Neural progenitor cell (in vitro differentiated cells): ENCODE measurements around the gene CYGB. TPM values are rescaled to one million over a fixed set of nuclear protein-coding genes. Genes with fewer than 3 reads are reported as not detected.
A peak's percentile ranks its signal among the peaks of the same experiment; 100 is the strongest.
"Not testable (repeated sequence)": the region's sequence is repeated elsewhere in the genome, so short reads cannot be mapped to it uniquely, and the experiment has no call there.

ENCODE experiments used
- DNase-seq: peaks from one replicate; pipeline ENCODE4 v3.0.0-alpha.2; 2016; ENCODE audit warnings: low spot score
- H2AFZ ChIP-seq: fragments of 200-600 bp; sonication (generic); replicated peaks from 2 replicates; pipeline ENCODE4 v1.6.1; 2016; ENCODE audit warnings: antibody characterized with exemption
- H3F3A ChIP-seq: fragments of 200-600 bp; sonication (generic); 2 replicates; pipeline ENCODE4 v1.6.1; 2016; ENCODE audit warnings: antibody characterized with exemption, low read depth
- H3K27ac ChIP-seq: fragments of 200-600 bp; sonication (generic); 2 replicates; pipeline ENCODE4 v1.5.1; 2016; ENCODE audit warnings: mild to moderate bottlenecking
- H3K27me3 ChIP-seq: fragments of 200-600 bp; sonication (generic); 2 replicates; pipeline ENCODE4 v1.6.1; 2016; ENCODE audit warnings: mild to moderate bottlenecking, moderate library complexity
- H3K36me3 ChIP-seq: fragments of 200-600 bp; sonication (generic); 2 replicates; pipeline ENCODE4 v1.5.1; 2016
- H3K4me1 ChIP-seq: fragments of 200-600 bp; sonication (generic); 2 replicates; pipeline ENCODE4 v1.6.1; 2016; ENCODE audit warnings: mixed run types
- H3K4me2 ChIP-seq: fragments of 200-600 bp; sonication (generic); 2 replicates; pipeline ENCODE4 v1.6.1; 2016
- H3K4me3 ChIP-seq: fragments of 200-600 bp; sonication (generic); 2 replicates; pipeline ENCODE4 v1.5.1; 2016
- H3K79me2 ChIP-seq: fragments of 200-600 bp; sonication (generic); 2 replicates; pipeline ENCODE4 v1.6.1; 2016; ENCODE audit warnings: low read depth
- H3K9ac ChIP-seq: fragments of 200-600 bp; sonication (generic); 2 replicates; pipeline ENCODE4 v1.6.1; 2016
- H3K9me3 ChIP-seq: fragments of 200-600 bp; sonication (generic); 2 replicates; pipeline ENCODE4 v1.5.1; 2016; ENCODE audit warnings: low read depth
- H4K20me1 ChIP-seq: fragments of 200-600 bp; sonication (generic); 2 replicates; pipeline ENCODE4 v1.6.1; 2016; ENCODE audit warnings: low read depth
- H3K27ac Mint-ChIP-seq: 3 replicates; pipeline ENCODE4 v1.8.0; 2021; ENCODE audit warnings: mixed read lengths
- H3K27me3 Mint-ChIP-seq: 2 replicates; pipeline ENCODE4 v1.8.0; 2022; ENCODE audit warnings: low read depth, mild to moderate bottlenecking, inconsistent platforms, moderate library complexity, mixed read lengths; ENCODE audit not compliant: insufficient read depth
- H3K36me3 Mint-ChIP-seq: 3 replicates; pipeline ENCODE4 v1.8.0; 2021; ENCODE audit warnings: mixed read lengths
- H3K4me1 Mint-ChIP-seq: 3 replicates; pipeline ENCODE4 v1.8.0; 2021; ENCODE audit warnings: mixed read lengths
- H3K4me3 Mint-ChIP-seq: 3 replicates; pipeline ENCODE4 v1.8.0; 2021; ENCODE audit warnings: mild to moderate bottlenecking, moderate library complexity, mixed read lengths
- H3K9me3 Mint-ChIP-seq: 3 replicates; pipeline ENCODE4 v1.8.0; 2020; ENCODE audit warnings: mixed read lengths
- EZH2 ChIP-seq: fragments of 200-600 bp; sonication (generic); IDR thresholded peaks from 2 replicates; pipeline ENCODE4 v1.6.1; 2017; ENCODE audit warnings: antibody characterized with exemption, mild to moderate bottlenecking, moderate library complexity
- EZH2phosphoT487 ChIP-seq: fragments of 200-600 bp; sonication (generic); IDR thresholded peaks from 2 replicates; pipeline ENCODE4 v1.6.1; 2017; ENCODE audit warnings: antibody characterized with exemption
- total RNA-seq: library from RNA; depleted of rRNA; stranded (reverse); fragments of >200 nt; gene quantifications from 2 replicates; pipeline ENCODE4 v1.2.3, GENCODE V29; 2015; ENCODE audit warnings: low replicate concordance
- TF ChIP-seq, protein P1 (sequence below): fragments of 200-600 bp; sonication (generic); IDR thresholded peaks from 2 replicates; pipeline ENCODE4 v1.5.1; 2017; ENCODE audit warnings: antibody characterized with exemption, mild to moderate bottlenecking

CYGB gene
- total RNA-seq, 1 donor from 2014 or later = not detected

DNA sequence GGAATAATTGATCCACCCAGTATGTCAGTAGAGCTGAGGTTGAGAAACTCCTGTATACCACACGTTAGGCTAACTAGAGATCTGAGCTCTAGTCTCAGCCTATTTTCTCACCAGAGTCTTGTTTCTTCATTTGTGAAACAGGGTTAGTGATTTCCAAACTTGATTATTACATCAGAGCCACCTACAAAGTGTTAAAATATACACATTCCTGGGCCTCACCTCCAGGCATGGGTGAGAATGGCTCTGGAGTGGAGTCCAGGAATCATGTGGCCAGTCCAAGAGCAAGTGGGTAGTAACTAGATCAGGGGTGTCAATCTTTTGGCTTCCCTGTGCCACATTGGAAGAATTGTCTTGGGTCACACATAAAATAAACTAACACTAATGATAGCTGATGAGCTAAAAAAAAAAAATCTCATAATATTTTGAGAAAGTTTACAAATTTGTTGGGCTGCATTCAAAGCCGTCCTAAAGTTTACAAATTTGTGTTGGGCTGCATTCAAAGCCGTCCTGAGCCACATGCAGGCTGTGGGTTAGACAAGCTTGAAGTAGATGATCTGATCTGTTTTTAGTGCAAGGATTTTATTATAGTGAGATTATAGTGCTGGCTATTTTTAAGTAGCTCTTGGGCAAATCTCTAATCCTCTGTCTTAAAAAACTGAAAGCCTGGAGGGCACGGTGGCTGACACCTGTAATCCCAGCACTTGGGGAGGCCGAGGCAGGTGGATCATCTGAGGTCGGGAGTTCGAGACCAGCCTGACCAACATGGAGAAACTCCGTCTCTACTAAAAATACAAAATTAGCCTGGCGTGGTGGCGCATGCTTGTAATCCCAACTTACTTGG lies 22.7 kb upstream of the CYGB start:
- Histone ChIP-seq H4K20me1 (peaks cover 64% of the 10 kb centered on the region), H3K27ac (no peak overlapping the region), H2AFZ (no peak overlapping the region), H3K36me3 (peaks cover 8% of the 10 kb centered on the region), H3F3A (peaks cover 28% of the 10 kb centered on the region), H3K4me3 (no peak overlapping the region), H3K9ac (peak overlapping the region; percentile 22), H3K9me3 (no peaks in the 10 kb centered on the region), H3K4me2 (peak overlapping the region; percentile 37), H3K79me2 (peaks cover 61% of the 10 kb centered on the region), H3K27me3 (no peaks in the 10 kb centered on the region), H3K4me1 (peaks cover 17% of the 10 kb centered on the region)
- H3K27me3 Mint-ChIP-seq = peaks cover 4% of the 10 kb centered on the region
- H3K36me3 Mint-ChIP-seq = peaks cover 18% of the 10 kb centered on the region
- no peak overlapping the region for H3K27ac Mint-ChIP-seq
- TF ChIP-seq, protein P1, sequence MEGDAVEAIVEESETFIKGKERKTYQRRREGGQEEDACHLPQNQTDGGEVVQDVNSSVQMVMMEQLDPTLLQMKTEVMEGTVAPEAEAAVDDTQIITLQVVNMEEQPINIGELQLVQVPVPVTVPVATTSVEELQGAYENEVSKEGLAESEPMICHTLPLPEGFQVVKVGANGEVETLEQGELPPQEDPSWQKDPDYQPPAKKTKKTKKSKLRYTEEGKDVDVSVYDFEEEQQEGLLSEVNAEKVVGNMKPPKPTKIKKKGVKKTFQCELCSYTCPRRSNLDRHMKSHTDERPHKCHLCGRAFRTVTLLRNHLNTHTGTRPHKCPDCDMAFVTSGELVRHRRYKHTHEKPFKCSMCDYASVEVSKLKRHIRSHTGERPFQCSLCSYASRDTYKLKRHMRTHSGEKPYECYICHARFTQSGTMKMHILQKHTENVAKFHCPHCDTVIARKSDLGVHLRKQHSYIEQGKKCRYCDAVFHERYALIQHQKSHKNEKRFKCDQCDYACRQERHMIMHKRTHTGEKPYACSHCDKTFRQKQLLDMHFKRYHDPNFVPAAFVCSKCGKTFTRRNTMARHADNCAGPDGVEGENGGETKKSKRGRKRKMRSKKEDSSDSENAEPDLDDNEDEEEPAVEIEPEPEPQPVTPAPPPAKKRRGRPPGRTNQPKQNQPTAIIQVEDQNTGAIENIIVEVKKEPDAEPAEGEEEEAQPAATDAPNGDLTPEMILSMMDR = no peak
- TF ChIP-seq EZH2phosphoT487 (no peak), EZH2 (no peak)
- H3K9me3 Mint-ChIP-seq = no peaks in the 10 kb centered on the region
- no peak for DNase-seq
- H3K4me1 Mint-ChIP-seq = peaks cover 29% of the 10 kb centered on the region
- peak overlapping the region; percentile 18 for H3K4me3 Mint-ChIP-seq

DNA sequence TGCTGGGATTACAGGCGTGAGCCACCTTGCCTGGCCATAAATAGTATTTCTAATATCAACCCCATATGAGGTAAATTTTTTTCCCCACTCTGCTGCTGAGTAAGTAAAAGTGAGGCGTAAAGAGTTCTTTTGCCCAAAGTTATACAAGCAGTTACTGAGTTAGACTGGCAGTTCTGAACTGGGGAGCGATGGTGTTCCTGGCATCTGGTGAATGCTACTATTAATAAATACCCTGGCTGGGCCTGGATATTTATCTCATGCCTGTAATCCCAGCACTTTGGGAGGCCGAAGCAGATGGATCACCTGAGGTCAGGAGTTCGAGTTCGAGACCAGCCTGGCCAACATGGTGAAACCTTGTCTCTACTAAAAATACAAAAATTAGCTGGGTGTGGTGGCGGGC lies 22.0 kb upstream of the CYGB start:
- not testable (repeated sequence) for H3K36me3 ChIP-seq, DNase-seq, H3K9me3 Mint-ChIP-seq, H3K27me3 ChIP-seq, H3K27ac ChIP-seq, H3K9ac ChIP-seq, H3K27me3 Mint-ChIP-seq, H3K9me3 ChIP-seq, H2AFZ ChIP-seq, H3K27ac Mint-ChIP-seq
- peaks cover 18% of the 10 kb centered on the region for H3K36me3 Mint-ChIP-seq
- Histone ChIP-seq H3K79me2 (peaks cover 61% of the 10 kb centered on the region), H3F3A (peaks cover 25% of the 10 kb centered on the region), H3K4me1 (peaks cover 17% of the 10 kb centered on the region), H4K20me1 (peaks cover 57% of the 10 kb centered on the region), H3K4me3 (peak overlapping the region; percentile 71), H3K4me2 (peak overlapping the region; percentile 95)
- H3K4me3 Mint-ChIP-seq = peak overlapping the region; percentile 98
- H3K4me1 Mint-ChIP-seq = peaks cover 32% of the 10 kb centered on the region

- H3K27me3 ChIP-seq = no peaks in the 10 kb centered on the region
- peaks cover 4% of the 10 kb centered on the region for H3K27me3 Mint-ChIP-seq
- H3K4me3 Mint-ChIP-seq = peak overlapping the region; percentile 98
- peak overlapping the region; percentile 71 for H3K4me3 ChIP-seq
- H3K27ac ChIP-seq = no peak overlapping the region
- TF ChIP-seq, protein P1 = peak; percentile 61
- TF ChIP-seq EZH2phosphoT487 (no peak), EZH2 (no peak)
- peaks cover 17% of the 10 kb centered on the region for H3K4me1 ChIP-seq
- peak overlapping the region; percentile 89 for H3K9ac ChIP-seq
- no peaks in the 10 kb centered on the region for H3K9me3 ChIP-seq
- peaks cover 25% of the 10 kb centered on the region for H3F3A ChIP-seq
- H4K20me1 ChIP-seq = peaks cover 49% of the 10 kb centered on the region
- peak overlapping the region; percentile 46 for H2AFZ ChIP-seq
- peak; percentile 43 for DNase-seq
- H3K36me3 Mint-ChIP-seq = peaks cover 17% of the 10 kb centered on the region
- H3K36me3 ChIP-seq = peaks cover 8% of the 10 kb centered on the region
- H3K79me2 ChIP-seq = peaks cover 54% of the 10 kb centered on the region
- H3K9me3 Mint-ChIP-seq = no peaks in the 10 kb centered on the region
- peaks cover 32% of the 10 kb centered on the region for H3K4me1 Mint-ChIP-seq
- H3K27ac Mint-ChIP-seq = peak overlapping the region; percentile 96
- H3K4me2 ChIP-seq = peak overlapping the region; percentile 95
These were observed 20.9 kb upstream of the CYGB start for GRCh38 chr17:76558198-76559095.
